T-helper 1 cell treated with Interleukin-12 subunit alpha and Interleukin-12 subunit beta and Interleukin-4 antibody, amounts not matched to agents 30 ng/mL and 1 ng/mL, for 36 hours (primary cell): Measurements from ENCODE around the gene KDSR. TPM values are rescaled to one million over a fixed set of nuclear protein-coding genes. Genes with fewer than 3 reads are reported as not detected.

Source experiments
- intact Hi-C: fragments of 100-400 bp; cut with micrococcal nuclease; formaldehyde crosslinking; loops from one replicate; pipeline ENCODE4 v1.15.1; 2024
- total RNA-seq: library from RNA; stranded (reverse); gene quantifications from 2 replicates; pipeline ENCODE4 v1.2.3, GENCODE V29; 2022

Gene KDSR
- total RNA-seq, 1 donor from 2014 or later, result 65.9 TPM

DNA sequence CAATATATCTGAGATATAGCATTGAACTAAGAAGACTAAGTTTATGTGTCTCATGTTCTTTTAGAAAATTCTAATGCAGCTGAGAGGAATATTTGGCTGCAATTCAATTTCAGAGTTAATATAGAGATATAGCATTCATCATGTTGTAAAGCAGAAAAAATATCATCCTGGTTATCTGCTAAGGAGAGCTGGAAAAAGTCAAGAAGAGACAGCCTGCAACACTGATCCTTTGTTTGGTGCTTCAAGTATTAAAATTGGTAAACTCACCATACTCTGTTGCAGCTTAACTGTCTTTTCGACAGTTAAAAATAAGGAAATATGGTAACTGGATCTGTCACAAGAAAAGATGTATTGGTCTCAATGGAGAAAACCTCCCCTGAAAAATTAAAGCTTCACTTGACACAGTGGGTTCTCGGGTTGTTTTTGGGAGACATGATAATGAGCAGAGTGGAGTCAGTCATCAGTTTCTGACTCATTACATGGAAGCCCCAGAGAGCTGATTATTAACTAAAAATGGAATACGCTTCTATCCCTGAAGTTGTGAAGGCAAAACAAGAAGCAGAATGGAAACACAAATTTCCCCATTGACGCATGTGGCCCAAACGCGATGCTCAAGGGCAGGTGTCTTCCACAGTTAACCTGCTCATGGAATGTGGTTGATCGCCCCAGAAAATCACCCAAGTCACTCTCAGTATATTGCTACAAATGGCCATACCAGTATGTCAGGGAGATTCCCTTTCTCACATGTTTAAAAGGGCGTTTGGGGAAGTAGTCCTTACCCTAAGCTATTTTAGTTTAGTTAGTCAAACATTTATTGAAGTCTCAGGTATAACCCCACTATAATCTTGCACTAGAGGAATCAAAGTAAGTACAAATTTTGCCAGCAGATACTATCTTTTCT lies 55.6 kb downstream of the KDSR start:
- intact Hi-C loops, result no loop called here

DNA sequence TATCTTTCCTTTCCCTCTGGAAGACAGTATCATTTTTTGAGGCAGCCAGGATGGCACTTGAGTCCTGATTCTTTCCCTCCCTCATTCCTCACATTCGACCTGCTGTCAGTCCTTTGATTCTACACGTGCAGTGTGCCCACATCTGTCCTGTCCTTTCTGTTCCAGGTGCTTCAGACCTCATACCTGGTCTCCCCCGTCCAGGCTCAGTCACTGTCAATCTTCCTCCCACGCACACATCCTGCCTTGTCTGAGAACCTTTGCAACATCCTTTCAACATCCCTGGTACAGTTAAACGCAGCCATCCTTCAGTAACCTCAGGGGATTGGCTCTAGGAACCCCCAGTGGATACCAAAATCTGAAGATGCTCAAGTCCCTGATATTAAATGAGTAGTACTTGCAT lies 57.6 kb downstream of the KDSR start:
- intact Hi-C loops, result loop anchor here (1.0 kb wide), 1 partner anchor 8 kb away; no protein-coding TSS in a partner anchor

DNA sequence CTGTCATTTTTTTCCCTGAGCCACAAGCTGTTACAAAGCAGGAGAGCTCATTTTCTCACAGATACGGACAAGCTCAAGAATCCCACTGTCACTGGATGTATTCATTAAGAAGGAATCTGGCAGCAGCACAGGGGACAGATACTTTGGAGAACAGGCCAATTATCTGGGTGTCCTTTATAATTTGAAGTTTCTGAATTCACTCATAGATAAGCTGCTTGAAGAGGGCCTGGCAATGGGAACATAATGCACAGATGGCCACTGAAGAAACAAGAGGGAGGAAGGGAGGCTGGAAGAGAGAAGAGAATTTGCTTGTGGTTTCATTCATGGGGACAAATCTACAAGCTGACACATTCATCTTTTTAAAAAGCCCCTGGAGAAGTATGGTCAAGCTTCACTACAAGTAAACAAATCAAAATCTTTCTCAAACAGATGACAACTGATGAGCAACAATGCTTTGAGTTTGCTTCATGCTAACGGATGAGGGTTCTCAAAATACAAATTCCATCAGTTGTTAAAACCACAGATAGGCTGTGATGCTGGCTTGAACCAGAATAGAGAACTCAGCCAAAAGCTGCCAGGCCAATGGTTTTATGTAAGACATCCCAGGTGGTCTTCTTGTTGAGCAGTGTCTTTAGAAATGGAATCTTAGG lies 59.3 kb downstream of the KDSR start:
- intact Hi-C loops, result loop anchor here (1.0 kb wide), 1 partner anchor 7 kb away; no protein-coding TSS in a partner anchor

DNA sequence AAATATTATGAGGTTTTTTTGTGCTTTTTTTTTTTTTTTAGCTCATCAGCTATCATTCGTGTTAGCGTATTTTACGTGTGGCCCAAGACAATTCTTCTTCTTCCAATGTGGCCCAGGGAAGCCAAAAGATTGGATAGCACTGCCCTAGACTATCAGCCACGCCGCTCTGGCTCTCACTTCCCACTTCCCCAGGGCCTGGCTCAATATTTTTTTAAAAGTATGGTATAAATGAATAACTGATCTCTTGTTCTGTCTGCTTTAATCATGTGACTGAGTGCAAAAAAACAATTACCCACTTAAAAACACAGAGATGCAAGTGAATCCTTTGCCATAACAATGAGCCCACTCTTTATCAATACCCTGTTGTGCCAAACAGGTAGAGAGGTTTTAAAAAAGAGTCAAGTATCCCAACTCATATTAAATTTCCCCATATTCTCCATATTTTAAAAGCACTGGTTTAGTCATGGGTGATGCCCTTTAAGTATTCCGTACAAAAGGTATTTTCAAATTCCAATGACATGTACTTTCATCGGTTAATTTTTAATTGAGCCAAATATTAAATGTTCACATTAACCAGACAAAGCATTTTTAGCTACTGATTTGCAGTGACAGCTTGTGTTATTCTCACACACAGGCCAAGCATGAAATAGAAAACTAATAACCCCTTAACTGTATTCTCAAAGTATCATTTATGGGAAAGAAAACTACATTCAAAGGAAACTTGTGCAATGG lies 60.0 kb downstream of the KDSR start:
- intact Hi-C loops, result no loop called here

- intact Hi-C loops, result no loop called here
Measured at GRCh38 chr18:63306249-63306648, 60.8 kb downstream of the KDSR start.

DNA sequence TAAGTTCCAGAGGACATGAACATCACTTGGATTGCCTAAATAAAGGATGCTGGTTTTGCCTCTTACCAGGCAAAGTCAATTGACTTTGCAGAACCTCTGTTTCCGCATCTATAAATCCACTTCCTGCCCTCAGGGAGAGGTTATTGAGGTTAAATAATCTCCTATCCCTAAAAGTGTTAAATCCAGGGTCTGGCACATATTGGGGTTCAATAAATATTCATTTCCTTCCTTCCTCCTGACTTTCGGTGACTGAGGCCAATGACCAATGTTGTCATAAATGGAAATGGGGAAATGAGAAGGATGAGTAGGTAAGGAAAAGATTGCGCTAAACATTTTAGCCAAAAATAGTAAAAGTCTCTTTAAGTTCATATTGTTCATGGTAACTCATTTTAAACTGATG lies 63.5 kb downstream of the KDSR start:
- intact Hi-C loops, result loop anchor here (1.0 to 5.0 kb wide), 2 partner anchors 14 to 36 kb away; no protein-coding TSS in a partner anchor

DNA sequence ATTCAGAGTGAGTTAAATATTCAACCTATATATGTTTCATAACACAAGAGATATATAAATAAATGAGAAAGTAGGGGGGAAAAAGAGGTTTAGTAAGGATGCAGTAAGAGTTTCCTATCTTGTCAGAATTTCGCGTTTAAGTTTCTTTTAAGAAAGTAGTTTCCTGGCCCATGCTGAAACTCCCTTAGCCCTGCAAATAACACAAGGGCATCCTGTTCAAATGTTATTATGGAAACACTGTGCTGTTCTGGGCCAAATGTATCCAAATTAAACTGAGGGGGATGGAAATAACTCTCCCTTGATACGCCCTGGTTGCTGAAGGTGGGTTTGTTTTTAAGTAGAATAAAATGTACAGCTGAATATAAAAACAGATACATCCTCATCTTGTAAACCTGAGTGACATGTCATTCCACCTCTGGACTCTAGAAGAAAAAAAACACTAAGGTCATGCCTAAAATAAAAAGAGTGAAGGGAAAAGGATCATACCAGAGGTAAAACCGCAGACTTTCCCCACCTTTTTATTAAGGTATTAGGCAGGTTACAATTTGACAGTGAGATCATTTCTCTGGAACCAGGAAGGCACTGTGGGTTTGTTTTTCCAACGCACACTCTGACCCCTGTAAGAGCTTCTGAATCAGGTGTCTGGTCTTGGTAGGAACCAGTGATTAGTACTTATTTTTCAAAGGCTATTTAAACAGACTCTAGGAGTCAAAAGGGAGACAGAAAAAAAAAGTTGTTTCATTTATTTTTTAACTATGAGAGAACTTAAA lies 64.2 kb downstream of the KDSR start:
- intact Hi-C loops, result loop anchor here (1.0 to 5.0 kb wide), 2 partner anchors 14 to 36 kb away; no protein-coding TSS in a partner anchor

GRCh38 chr18:63302220-63302619 lies 64.8 kb downstream of the KDSR start:
- intact Hi-C loops, result loop anchor here (5.0 kb wide), 1 partner anchor 35 kb away; no protein-coding TSS in a partner anchor

DNA sequence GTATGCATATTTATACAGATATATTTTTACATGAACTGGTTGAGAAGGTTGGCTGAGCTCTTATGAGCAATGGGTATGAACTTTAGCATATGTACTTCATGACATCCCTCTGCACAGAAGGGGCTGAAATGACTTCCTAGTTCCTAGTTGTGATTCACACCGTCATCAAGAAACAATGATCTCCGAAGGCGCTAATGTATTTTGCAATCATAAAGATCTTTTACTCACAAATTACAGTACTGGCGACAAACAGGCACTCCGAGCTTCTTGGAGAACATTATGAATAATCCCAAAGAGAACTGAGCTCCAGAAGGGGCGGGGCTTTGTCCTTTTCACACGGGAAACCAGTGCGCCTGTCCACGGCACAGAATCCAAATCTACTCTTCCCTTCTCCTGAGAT lies 65.6 kb downstream of the KDSR start:
- intact Hi-C loops, result loop anchor here (5.0 kb wide), 1 partner anchor 34 kb away; no protein-coding TSS in a partner anchor

DNA sequence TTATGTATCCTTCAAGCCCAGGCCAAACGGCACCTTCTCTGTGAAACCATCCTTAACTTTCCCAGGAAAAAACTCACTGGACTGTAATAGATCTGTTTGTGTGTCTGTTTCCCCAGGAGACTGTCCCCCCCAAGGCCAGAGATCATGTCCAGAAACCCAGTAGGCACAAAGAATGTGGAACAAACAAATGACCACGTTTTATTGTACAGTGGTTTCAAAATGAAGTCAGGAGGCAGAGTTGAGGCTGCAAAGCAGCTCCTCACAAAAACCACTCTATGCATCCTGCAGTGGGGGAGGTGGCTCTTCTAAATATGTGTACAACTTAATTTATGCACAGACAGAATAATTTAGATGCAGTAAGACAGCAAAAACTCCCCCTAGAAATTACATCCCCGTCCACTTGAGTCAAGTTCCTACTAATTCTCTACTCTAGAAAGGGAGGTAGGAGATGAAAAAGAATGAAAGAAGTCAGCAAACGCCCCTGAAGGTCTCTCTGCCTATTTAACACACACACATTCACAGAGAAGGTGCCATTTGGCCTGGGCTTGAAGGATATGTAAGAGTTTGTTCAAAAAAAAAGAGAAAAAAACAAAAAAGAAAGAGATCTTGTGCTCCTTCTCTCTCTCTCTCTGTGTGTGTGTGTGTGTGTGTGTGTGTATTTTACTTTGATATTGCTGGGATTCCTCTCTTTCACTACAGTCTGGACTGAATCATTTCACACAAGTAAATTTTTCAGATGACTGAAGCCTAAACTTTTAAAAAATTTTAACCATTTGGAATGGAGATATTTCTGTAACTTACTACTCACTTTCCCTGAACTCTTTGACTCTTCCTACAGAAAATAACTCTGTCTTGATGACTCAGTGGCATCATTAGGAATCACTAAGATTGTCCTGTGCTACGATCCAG lies 66.9 kb downstream of the KDSR start:
- intact Hi-C loops, result loop anchor here (1.0 to 5.0 kb wide), 5 partner anchors 8 to 139 kb away; no protein-coding TSS in a partner anchor

- intact Hi-C loops, result no loop called here
Measured at GRCh38 chr18:63298400-63299365, 68.3 kb downstream of the KDSR start.

GRCh38 chr18:63297687-63298399 lies 69.2 kb downstream of the KDSR start:
- intact Hi-C loops, result no loop called here

GRCh38 chr18:63293935-63294334 lies 73.1 kb downstream of the KDSR start:
- intact Hi-C loops, result loop anchor here (2.0 kb wide), 1 partner anchor 77 kb away; no protein-coding TSS in a partner anchor

DNA sequence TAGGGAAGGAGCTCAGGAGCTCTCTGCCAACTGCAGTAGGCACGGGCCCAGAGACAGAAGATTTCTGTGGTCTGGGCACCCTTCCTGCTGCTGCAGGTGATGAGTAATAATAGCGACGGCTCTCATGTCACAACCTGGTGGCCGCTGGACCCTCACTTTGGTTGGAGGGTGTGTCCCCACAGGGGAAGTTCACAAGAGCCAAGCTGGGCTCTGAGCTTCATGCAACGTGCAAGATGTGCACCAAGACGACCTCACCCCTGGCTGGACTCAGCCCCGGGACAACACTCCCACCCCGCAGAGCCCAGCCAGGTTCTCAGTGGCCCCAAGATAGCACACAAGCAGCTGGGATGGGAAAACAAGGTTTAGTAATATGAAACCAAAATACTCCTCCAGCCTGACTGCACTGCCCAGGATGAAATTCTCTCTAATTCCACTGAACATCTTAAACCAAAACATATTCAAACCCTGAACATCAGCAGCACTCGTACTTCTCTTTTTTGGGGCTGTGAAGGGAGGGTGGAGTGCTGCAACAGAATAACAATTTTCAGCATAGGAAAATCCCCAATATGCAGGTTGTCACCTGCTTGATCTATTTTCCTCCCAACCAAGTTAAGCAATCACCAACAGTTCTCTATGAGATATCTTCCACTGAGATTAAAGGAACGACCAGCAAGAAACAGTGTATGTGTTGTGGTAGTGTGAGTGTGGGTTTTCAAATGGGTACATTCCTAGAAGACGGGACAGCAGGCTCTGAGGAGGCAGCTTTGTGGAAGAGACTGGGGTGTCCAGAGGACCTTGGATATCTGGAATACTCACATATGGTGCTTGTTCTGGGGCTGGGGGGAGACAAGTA lies 73.9 kb downstream of the KDSR start:
- intact Hi-C loops, result loop anchor here (2.0 kb wide), 1 partner anchor 76 kb away; no protein-coding TSS in a partner anchor

DNA sequence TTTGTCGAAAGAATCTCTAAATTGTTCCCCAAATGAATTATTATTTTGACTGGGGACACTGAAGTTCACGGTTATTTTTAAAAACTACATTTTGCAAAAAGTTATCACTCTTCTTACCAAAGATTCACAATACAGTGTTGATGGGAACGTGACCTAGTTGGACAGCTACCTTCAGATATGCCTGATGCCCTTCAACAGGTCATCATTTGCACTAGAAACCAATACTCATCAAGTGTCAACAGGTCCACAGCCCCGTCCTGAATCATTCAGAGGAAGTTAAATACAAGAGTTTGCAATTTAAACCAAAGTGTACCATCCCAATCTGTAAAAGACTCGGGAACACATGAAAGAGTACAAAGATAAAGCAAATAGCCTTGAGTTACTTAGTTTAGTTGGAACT lies 75.7 kb downstream of the KDSR start:
- intact Hi-C loops, result loop anchor here (1.0 to 2.0 kb wide), 3 partner anchors 9 to 26 kb away; no protein-coding TSS in a partner anchor

GRCh38 chr18:63290821-63291200 lies 76.2 kb downstream of the KDSR start:
- intact Hi-C loops, result loop anchor here (1.0 to 2.0 kb wide), 3 partner anchors 9 to 26 kb away; no protein-coding TSS in a partner anchor
